Chondrocyte (in vitro differentiated cells): Measurements from ENCODE around the gene C3orf85. TPM values are rescaled to one million over a fixed set of nuclear protein-coding genes. Genes with fewer than 3 reads are reported as not detected.
"Not testable (repeated sequence)": the region's sequence is repeated elsewhere in the genome, so short reads cannot be mapped to it uniquely, and the experiment has no call there.

Experiments used
- DNase-seq: peaks from one replicate; pipeline ENCODE4 v3.0.0; 2021; ENCODE audit warnings: mixed read lengths, low spot score
- H3K27ac Mint-ChIP-seq: one replicate; pipeline ENCODE4 v1.8.0; 2021; ENCODE audit warnings: mild to moderate bottlenecking, moderate library complexity, mixed read lengths; ENCODE audit not compliant: unreplicated experiment
- H3K27me3 Mint-ChIP-seq: 2 replicates; pipeline ENCODE4 v1.8.0; 2021; ENCODE audit warnings: low read depth, mixed read lengths
- H3K36me3 Mint-ChIP-seq: 2 replicates; pipeline ENCODE4 v1.8.0; 2021; ENCODE audit warnings: low read depth, mixed read lengths
- H3K4me1 Mint-ChIP-seq: 2 replicates; pipeline ENCODE4 v1.8.0; 2021; ENCODE audit warnings: low read depth, mild to moderate bottlenecking, mixed read lengths
- H3K4me3 Mint-ChIP-seq: one replicate; pipeline ENCODE4 v1.8.0; 2021; ENCODE audit warnings: mild to moderate bottlenecking, moderate library complexity, mixed read lengths; ENCODE audit not compliant: unreplicated experiment
- H3K9me3 Mint-ChIP-seq: 2 replicates; pipeline ENCODE4 v1.8.0; 2021; ENCODE audit warnings: low read depth, mixed read lengths
- total RNA-seq: library from RNA; stranded (reverse); gene quantifications from 3 replicates; pipeline ENCODE4 v1.2.1, GENCODE V29; 2021
- TF ChIP-seq, protein P1 (sequence below): fragments of 200-600 bp; sonication (generic); IDR thresholded peaks from 2 replicates; pipeline ENCODE4 v1.5.0; 2021; ENCODE audit warnings: antibody characterized with exemption, mild to moderate bottlenecking, moderate library complexity

C3orf85 gene
- total RNA-seq, 1 donor from 2014 or later = not detected

DNA sequence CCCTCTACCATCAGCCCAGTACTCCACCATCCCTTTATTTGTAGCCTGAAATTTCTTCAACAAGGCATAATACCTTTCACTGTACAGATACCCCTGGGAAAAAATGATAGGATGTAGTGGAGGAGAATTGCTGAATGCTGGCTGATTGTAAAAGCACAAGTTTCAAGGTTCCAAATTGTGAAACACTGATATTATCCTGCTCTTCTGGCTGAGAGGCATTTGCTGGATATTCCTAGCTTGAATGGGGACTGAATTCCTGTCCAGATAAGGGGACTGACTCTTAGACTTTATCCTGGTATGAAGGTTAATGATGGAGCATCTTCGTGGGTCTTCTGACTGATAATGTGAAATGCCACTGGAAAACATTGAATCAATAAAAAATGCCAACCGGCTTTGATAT is 9.0 kb upstream of the C3orf85 start:
- TF ChIP-seq, protein P1, sequence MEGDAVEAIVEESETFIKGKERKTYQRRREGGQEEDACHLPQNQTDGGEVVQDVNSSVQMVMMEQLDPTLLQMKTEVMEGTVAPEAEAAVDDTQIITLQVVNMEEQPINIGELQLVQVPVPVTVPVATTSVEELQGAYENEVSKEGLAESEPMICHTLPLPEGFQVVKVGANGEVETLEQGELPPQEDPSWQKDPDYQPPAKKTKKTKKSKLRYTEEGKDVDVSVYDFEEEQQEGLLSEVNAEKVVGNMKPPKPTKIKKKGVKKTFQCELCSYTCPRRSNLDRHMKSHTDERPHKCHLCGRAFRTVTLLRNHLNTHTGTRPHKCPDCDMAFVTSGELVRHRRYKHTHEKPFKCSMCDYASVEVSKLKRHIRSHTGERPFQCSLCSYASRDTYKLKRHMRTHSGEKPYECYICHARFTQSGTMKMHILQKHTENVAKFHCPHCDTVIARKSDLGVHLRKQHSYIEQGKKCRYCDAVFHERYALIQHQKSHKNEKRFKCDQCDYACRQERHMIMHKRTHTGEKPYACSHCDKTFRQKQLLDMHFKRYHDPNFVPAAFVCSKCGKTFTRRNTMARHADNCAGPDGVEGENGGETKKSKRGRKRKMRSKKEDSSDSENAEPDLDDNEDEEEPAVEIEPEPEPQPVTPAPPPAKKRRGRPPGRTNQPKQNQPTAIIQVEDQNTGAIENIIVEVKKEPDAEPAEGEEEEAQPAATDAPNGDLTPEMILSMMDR = no peak
- Mint-ChIP-seq H3K27ac (no peak overlapping the region), H3K9me3 (no peaks in the 10 kb centered on the region), H3K27me3 (peaks cover 6% of the 10 kb centered on the region), H3K4me3 (no peak overlapping the region), H3K36me3 (no peaks in the 10 kb centered on the region), H3K4me1 (no peaks in the 10 kb centered on the region)
- no peak for DNase-seq

GRCh38 chr3:109131276-109131675 is 5.2 kb upstream of the C3orf85 start:
- Mint-ChIP-seq H3K4me1 (no peaks in the 10 kb centered on the region), H3K27me3 (peaks cover 2% of the 10 kb centered on the region), H3K9me3 (no peaks in the 10 kb centered on the region), H3K4me3 (no peak overlapping the region), H3K27ac (no peak overlapping the region), H3K36me3 (no peaks in the 10 kb centered on the region)
- TF ChIP-seq, protein P1 = no peak
- no peak for DNase-seq

GRCh38 chr3:109132801-109133473 is 3.6 kb upstream of the C3orf85 start:
- TF ChIP-seq, protein P1 = no peak
- Mint-ChIP-seq H3K9me3 (no peaks in the 10 kb centered on the region), H3K4me1 (no peaks in the 10 kb centered on the region), H3K4me3 (no peak overlapping the region), H3K36me3 (no peaks in the 10 kb centered on the region), H3K27ac (no peak overlapping the region), H3K27me3 (peaks cover 2% of the 10 kb centered on the region)
- no peak for DNase-seq

DNA sequence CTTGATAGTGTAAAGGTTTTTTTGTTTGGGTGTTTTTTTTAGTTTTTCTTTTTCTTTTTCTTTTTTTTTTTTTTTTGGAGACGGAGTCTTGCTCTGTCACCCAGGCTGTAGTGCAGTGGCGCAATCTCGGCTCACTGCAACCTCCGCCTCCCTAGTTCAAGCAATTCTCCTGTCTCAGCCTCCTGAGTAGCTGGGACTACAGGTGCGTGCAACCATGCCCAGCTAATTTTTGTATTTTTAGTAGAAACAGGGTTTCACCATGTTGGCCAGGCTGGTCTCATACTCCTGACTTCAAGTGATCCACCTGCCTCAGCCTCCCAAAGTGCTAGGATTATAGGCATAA is 3.1 kb upstream of the C3orf85 start:
- H3K4me3 Mint-ChIP-seq, H3K36me3 Mint-ChIP-seq, H3K9me3 Mint-ChIP-seq, DNase-seq, H3K27ac Mint-ChIP-seq, H3K27me3 Mint-ChIP-seq, H3K4me1 Mint-ChIP-seq: not testable (repeated sequence)

GRCh38 chr3:109137761-109138160 is 1.2 kb downstream of the C3orf85 start:
- H3K36me3 Mint-ChIP-seq = no peaks in the 10 kb centered on the region
- H3K9me3 Mint-ChIP-seq = no peaks in the 10 kb centered on the region
- peaks cover 7% of the 10 kb centered on the region for H3K27me3 Mint-ChIP-seq
- no peaks in the 10 kb centered on the region for H3K4me1 Mint-ChIP-seq
- no peak overlapping the region for H3K27ac Mint-ChIP-seq
- DNase-seq = no peak
- no peak overlapping the region for H3K4me3 Mint-ChIP-seq
- TF ChIP-seq, protein P1 = no peak

DNA sequence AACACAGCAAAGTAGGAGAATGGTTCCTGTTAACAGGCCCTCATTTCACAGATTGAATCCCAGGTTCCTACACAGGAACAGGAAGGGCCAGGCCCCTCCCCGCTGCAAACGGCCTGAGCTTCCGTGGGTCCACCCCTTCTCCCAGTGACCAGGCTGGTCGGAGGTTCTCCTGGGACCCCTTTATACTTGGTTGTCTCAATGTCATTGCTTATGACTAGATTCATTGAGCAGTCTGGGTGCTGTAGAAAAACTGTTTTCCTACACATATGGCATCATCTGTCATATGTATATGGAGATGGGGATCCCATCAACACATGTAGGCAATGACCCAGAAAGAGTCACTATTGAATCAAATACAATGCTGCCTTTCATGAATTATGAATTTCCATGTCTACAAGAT is 3.8 kb downstream of the C3orf85 start:
- Mint-ChIP-seq H3K4me1 (no peaks in the 10 kb centered on the region), H3K27me3 (peaks cover 18% of the 10 kb centered on the region), H3K36me3 (no peaks in the 10 kb centered on the region), H3K4me3 (no peak overlapping the region), H3K27ac (no peak overlapping the region), H3K9me3 (no peaks in the 10 kb centered on the region)
- TF ChIP-seq, protein P1 = no peak
- no peak for DNase-seq
